HUES6 (cell line): ENCODE measurements around the gene PROSER1.
"Not testable (repeated sequence)": the region's sequence is repeated elsewhere in the genome, so short reads cannot be mapped to it uniquely, and the experiment has no call there.

Source experiments
- H3K27ac ChIP-seq: 2 replicates; pipeline ENCODE4 v1.7.0; 2013; ENCODE audit warnings: low read depth, mild to moderate bottlenecking, low read length, inconsistent platforms
- H3K27me3 ChIP-seq: 2 replicates; pipeline ENCODE4 v1.6.1; 2013; ENCODE audit warnings: low read length; ENCODE audit not compliant: control insufficient read depth, insufficient read depth
- H3K36me3 ChIP-seq: 2 replicates; pipeline ENCODE4 v1.6.1; 2013; ENCODE audit warnings: low read length; ENCODE audit not compliant: control insufficient read depth, insufficient read depth
- H3K4me1 ChIP-seq: 2 replicates; pipeline ENCODE4 v1.6.1; 2013; ENCODE audit warnings: low read length; ENCODE audit not compliant: control insufficient read depth, insufficient read depth
- H3K4me3 ChIP-seq: 2 replicates; pipeline ENCODE4 v1.5.1; 2013; ENCODE audit warnings: low read depth, low read length
- H3K9ac ChIP-seq: one replicate; pipeline ENCODE4 v1.6.1; 2013; ENCODE audit warnings: mild to moderate bottlenecking, low read length
- H3K9me3 ChIP-seq: 2 replicates; pipeline ENCODE4 v1.6.1; 2013; ENCODE audit warnings: low read depth, low read length; ENCODE audit not compliant: control insufficient read depth, insufficient read depth

PROSER1 gene

GRCh38 chr13:39032150-39032549, 5.7 kb downstream of the PROSER1 start:
- Histone ChIP-seq H3K4me1 (peaks cover 14% of the 10 kb centered on the region; the same call in 1 of the 2 replicates), H3K4me3 (no peak overlapping the region), H3K27me3 (no peaks in the 10 kb centered on the region), H3K9ac (no peak overlapping the region), H3K9me3 (no peaks in the 10 kb centered on the region), H3K36me3 (peaks cover 40% of the 10 kb centered on the region), H3K27ac (no peak overlapping the region)

- Histone ChIP-seq H3K4me3 (no peak overlapping the region), H3K4me1 (peaks cover 48% of the 10 kb centered on the region), H3K36me3 (peaks cover 95% of the 10 kb centered on the region), H3K27ac (no peak overlapping the region), H3K9me3 (no peaks in the 10 kb centered on the region), H3K27me3 (no peaks in the 10 kb centered on the region), H3K9ac (no peak overlapping the region)
Observed at GRCh38 chr13:39025433-39025839, 12.5 kb downstream of the PROSER1 start.

- H3K9ac ChIP-seq, result peak overlapping the region; percentile 41
- peak overlapping the region; percentile 16 for H3K4me3 ChIP-seq
- no peaks in the 10 kb centered on the region for H3K9me3 ChIP-seq
- peaks cover 48% of the 10 kb centered on the region for H3K4me1 ChIP-seq
- peak overlapping the region; percentile 88 for H3K27ac ChIP-seq
- no peaks in the 10 kb centered on the region for H3K27me3 ChIP-seq
- H3K36me3 ChIP-seq, result peaks cover 86% of the 10 kb centered on the region
Observed at GRCh38 chr13:39023761-39024160, 14.1 kb downstream of the PROSER1 start.

GRCh38 chr13:39023316-39023715, 14.6 kb downstream of the PROSER1 start:
- H3K36me3 ChIP-seq, result peaks cover 82% of the 10 kb centered on the region
- H3K27ac ChIP-seq, result peak overlapping the region; percentile 88
- H3K9ac ChIP-seq, result peak overlapping the region; percentile 41
- H3K4me1 ChIP-seq, result peaks cover 48% of the 10 kb centered on the region
- H3K9me3 ChIP-seq, result no peaks in the 10 kb centered on the region
- peak overlapping the region; percentile 26 for H3K4me3 ChIP-seq
- no peaks in the 10 kb centered on the region for H3K27me3 ChIP-seq

GRCh38 chr13:39020853-39021462, 16.9 kb downstream of the PROSER1 start:
- Histone ChIP-seq H3K36me3 (peaks cover 82% of the 10 kb centered on the region), H3K9me3 (no peaks in the 10 kb centered on the region), H3K27ac (no peak overlapping the region), H3K27me3 (no peaks in the 10 kb centered on the region), H3K4me1 (peaks cover 39% of the 10 kb centered on the region), H3K4me3 (no peak overlapping the region), H3K9ac (no peak overlapping the region)

GRCh38 chr13:39016787-39017186, 21.1 kb downstream of the PROSER1 start:
- Histone ChIP-seq H3K27ac (no peak overlapping the region), H3K9ac (no peak overlapping the region), H3K9me3 (no peaks in the 10 kb centered on the region), H3K27me3 (no peaks in the 10 kb centered on the region), H3K36me3 (peaks cover 82% of the 10 kb centered on the region), H3K4me3 (no peak overlapping the region), H3K4me1 (no peaks in the 10 kb centered on the region)

- no peaks in the 10 kb centered on the region for H3K9me3 ChIP-seq
- H3K27me3 ChIP-seq, result no peaks in the 10 kb centered on the region
- H3K4me3 ChIP-seq, result no peak overlapping the region
- H3K36me3 ChIP-seq, result peaks cover 82% of the 10 kb centered on the region
- H3K9ac ChIP-seq, result no peak overlapping the region
- no peak overlapping the region for H3K27ac ChIP-seq
- H3K4me1 ChIP-seq, result no peaks in the 10 kb centered on the region
Observed at GRCh38 chr13:39016087-39016486, 21.8 kb downstream of the PROSER1 start.

GRCh38 chr13:39013462-39013861, 24.4 kb downstream of the PROSER1 start:
- H3K36me3 ChIP-seq, result peaks cover 88% of the 10 kb centered on the region
- no peak overlapping the region for H3K27ac ChIP-seq
- H3K4me3 ChIP-seq, result no peak overlapping the region
- no peaks in the 10 kb centered on the region for H3K9me3 ChIP-seq
- no peaks in the 10 kb centered on the region for H3K4me1 ChIP-seq
- H3K27me3 ChIP-seq, result no peaks in the 10 kb centered on the region
- H3K9ac ChIP-seq, result no peak overlapping the region

- Histone ChIP-seq H3K36me3 (peaks cover 88% of the 10 kb centered on the region), H3K27ac (no peak overlapping the region), H3K4me1 (no peaks in the 10 kb centered on the region)
Observed at GRCh38 chr13:39012608-39013007, 25.3 kb downstream of the PROSER1 start.

GRCh38 chr13:39006371-39007111, 31.3 kb downstream of the PROSER1 start:
- Histone ChIP-seq H3K4me3 (peak overlapping the region; percentile 52), H3K9ac (peak overlapping the region; percentile 29), H3K36me3 (peaks cover 31% of the 10 kb centered on the region)
- H3K4me1 ChIP-seq, H3K27me3 ChIP-seq, H3K27ac ChIP-seq, H3K9me3 ChIP-seq: not testable (repeated sequence)

More at GRCh38 chr13:39012608-39013007, 25.3 kb downstream of the PROSER1 start:
- Histone ChIP-seq H3K9me3 (no peaks in the 10 kb centered on the region), H3K4me3 (no peak overlapping the region), H3K27me3 (no peaks in the 10 kb centered on the region), H3K9ac (no peak overlapping the region)

GRCh38 chr13:38998739-38999138, 39.1 kb downstream of the PROSER1 start:
- no peak overlapping the region for H3K27ac ChIP-seq
- no peaks in the 10 kb centered on the region for H3K36me3 ChIP-seq
- no peak overlapping the region for H3K4me3 ChIP-seq
- H3K27me3 ChIP-seq, result no peaks in the 10 kb centered on the region
- H3K9me3 ChIP-seq, result peaks cover 7% of the 10 kb centered on the region; the same call in 1 of the 2 replicates
- no peak overlapping the region for H3K9ac ChIP-seq
- H3K4me1 ChIP-seq, result no peaks in the 10 kb centered on the region
